RWPE2 (cell line): Measurements from ENCODE around the gene RAB3IL1.

ENCODE experiments used
- ATAC-seq: fragments of 200-7000 bp; cut with Tn5 transposase; 3 replicates; pipeline ENCODE4 v1.9.1; 2021; ENCODE audit warnings: low read depth
- DNase-seq: peaks from one replicate; pipeline ENCODE4 v3.0.0-alpha.2; 2020; ENCODE audit warnings: low spot score
- H3K27ac ChIP-seq: fragments of 450-650 bp; 2 replicates; pipeline ENCODE4 v1.5.1; 2017; ENCODE audit warnings: mild to moderate bottlenecking; ENCODE audit not compliant: poor library complexity, severe bottlenecking
- H3K27me3 ChIP-seq: fragments of 250-450 bp; sonication (Bioruptor Pico); 2 replicates; pipeline ENCODE4 v1.5.1; 2021; ENCODE audit warnings: mild to moderate bottlenecking, moderate library complexity; ENCODE audit not compliant: insufficient read depth, poor library complexity, severe bottlenecking
- H3K36me3 ChIP-seq: fragments of 250-450 bp; sonication (Bioruptor Pico); 2 replicates; pipeline ENCODE4 v1.5.1; 2020; ENCODE audit warnings: low read depth, mild to moderate bottlenecking, moderate library complexity
- H3K4me1 ChIP-seq: fragments of 250-450 bp; sonication (Bioruptor Pico); 2 replicates; pipeline ENCODE4 v1.5.1; 2021; ENCODE audit warnings: mild to moderate bottlenecking, moderate library complexity; ENCODE audit not compliant: insufficient read depth, poor library complexity, severe bottlenecking
- H3K4me3 ChIP-seq: fragments of 250-450 bp; sonication (Bioruptor Pico); 2 replicates; pipeline ENCODE4 v1.5.1; 2021; ENCODE audit warnings: mild to moderate bottlenecking, moderate library complexity; ENCODE audit not compliant: severe bottlenecking
- H3K9me3 ChIP-seq: fragments of 250-450 bp; sonication (Bioruptor Pico); 2 replicates; pipeline ENCODE4 v1.5.1; 2021; ENCODE audit warnings: mild to moderate bottlenecking, moderate library complexity; ENCODE audit not compliant: severe bottlenecking
- TF ChIP-seq, protein P1 (sequence below): fragments of 450-650 bp; IDR thresholded peaks from one replicate; pipeline ENCODE4 v1.5.1; 2017; ENCODE audit warnings: mild to moderate bottlenecking, moderate library complexity; ENCODE audit not compliant: poor library complexity, severe bottlenecking

The RAB3IL1 gene

DNA sequence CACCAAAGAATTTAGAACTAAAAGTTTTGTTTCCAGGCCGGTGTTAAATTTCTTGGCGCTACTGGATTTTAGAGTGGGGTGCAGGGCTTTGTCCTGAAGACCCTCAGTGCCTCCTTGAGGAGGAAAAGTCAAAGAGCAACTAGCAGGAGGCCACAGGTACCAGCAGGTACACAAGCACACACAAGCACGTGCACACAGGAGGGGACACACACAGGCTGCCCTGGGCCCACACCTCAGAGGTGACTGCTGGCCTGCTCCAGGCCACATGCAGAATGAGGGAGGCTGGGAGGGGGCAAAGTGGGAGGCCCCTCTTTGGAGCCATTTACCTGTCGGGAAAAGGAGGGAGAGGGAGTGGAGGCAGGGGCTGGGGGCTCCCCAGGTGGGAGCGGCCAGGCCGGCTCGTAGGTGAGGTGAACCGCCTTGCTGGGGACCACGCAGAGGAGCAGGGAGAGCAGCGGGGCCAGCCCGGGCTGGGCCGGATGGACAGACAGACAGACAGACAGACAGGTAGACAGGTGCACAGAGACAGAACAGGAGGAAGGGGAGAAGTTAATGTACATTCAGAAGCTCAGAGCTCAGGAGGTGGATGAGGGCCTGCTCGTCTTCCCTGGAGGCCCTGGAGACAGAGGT is 12.2 kb downstream of the RAB3IL1 start:
- Histone ChIP-seq H3K4me3 (no peak overlapping the region), H3K9me3 (no peaks in the 10 kb centered on the region), H3K27me3 (no peaks in the 10 kb centered on the region), H3K27ac (no peak overlapping the region), H3K36me3 (no peaks in the 10 kb centered on the region), H3K4me1 (no peaks in the 10 kb centered on the region)
- ATAC-seq: no peak
- no peak for DNase-seq
- TF ChIP-seq, protein P1, sequence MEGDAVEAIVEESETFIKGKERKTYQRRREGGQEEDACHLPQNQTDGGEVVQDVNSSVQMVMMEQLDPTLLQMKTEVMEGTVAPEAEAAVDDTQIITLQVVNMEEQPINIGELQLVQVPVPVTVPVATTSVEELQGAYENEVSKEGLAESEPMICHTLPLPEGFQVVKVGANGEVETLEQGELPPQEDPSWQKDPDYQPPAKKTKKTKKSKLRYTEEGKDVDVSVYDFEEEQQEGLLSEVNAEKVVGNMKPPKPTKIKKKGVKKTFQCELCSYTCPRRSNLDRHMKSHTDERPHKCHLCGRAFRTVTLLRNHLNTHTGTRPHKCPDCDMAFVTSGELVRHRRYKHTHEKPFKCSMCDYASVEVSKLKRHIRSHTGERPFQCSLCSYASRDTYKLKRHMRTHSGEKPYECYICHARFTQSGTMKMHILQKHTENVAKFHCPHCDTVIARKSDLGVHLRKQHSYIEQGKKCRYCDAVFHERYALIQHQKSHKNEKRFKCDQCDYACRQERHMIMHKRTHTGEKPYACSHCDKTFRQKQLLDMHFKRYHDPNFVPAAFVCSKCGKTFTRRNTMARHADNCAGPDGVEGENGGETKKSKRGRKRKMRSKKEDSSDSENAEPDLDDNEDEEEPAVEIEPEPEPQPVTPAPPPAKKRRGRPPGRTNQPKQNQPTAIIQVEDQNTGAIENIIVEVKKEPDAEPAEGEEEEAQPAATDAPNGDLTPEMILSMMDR: no peak

DNA sequence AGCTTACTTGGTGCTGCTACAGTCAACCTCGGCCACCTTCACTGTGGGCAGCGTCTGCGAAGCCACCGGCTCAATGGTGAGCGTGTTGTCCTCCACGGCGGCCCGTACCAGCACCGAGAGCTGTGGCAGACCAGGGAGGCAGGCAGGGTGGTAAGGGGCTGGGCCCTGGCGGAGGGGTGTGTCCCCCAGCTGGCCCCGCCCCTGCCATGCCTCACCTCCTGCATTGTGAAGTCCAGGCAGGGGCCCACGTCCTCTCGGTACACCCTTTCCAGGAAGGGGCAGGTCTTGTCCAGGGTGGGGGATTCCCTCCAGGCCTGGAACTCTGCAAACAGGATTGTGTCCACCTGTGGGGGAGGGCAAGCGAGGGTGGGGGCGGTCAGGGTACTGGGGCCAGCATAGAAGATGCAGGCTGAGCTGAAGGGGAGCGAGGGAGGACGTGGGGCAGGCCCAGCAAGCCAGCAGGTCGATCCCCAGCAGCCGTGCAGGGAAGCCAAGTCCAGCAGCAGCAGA is 12.8 kb downstream of the RAB3IL1 start:
- Histone ChIP-seq H3K27me3 (no peaks in the 10 kb centered on the region), H3K27ac (no peak overlapping the region), H3K36me3 (no peaks in the 10 kb centered on the region), H3K4me1 (no peaks in the 10 kb centered on the region), H3K4me3 (no peak overlapping the region), H3K9me3 (no peaks in the 10 kb centered on the region)
- TF ChIP-seq, protein P1: no peak
- no peak for ATAC-seq
- DNase-seq: no peak

DNA sequence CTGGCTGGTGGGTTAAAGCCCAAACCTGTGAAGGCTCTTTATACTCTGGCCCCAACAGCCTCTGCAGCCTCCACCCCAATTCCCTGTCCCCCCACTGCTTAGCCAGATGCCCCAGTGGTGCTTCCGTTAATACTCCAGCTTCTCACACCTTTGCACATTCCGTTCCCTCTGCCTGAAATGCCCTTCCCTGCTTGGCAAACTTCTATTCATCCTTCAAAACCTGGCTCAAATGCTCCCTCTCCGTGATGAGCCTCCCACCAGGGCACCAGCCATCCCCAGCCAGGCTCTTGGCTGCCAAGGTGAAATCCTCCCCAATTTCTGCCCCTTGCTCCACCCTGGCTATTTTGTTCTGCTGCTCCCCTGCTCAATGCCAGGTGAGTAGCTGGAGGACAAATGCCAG is 13.5 kb downstream of the RAB3IL1 start:
- H3K27me3 ChIP-seq: no peaks in the 10 kb centered on the region
- H3K9me3 ChIP-seq: no peaks in the 10 kb centered on the region
- no peaks in the 10 kb centered on the region for H3K36me3 ChIP-seq
- H3K27ac ChIP-seq: no peak overlapping the region
- DNase-seq (no peak), ATAC-seq (no peak)
- no peak overlapping the region for H3K4me3 ChIP-seq
- TF ChIP-seq, protein P1: no peak
- H3K4me1 ChIP-seq: no peaks in the 10 kb centered on the region

DNA sequence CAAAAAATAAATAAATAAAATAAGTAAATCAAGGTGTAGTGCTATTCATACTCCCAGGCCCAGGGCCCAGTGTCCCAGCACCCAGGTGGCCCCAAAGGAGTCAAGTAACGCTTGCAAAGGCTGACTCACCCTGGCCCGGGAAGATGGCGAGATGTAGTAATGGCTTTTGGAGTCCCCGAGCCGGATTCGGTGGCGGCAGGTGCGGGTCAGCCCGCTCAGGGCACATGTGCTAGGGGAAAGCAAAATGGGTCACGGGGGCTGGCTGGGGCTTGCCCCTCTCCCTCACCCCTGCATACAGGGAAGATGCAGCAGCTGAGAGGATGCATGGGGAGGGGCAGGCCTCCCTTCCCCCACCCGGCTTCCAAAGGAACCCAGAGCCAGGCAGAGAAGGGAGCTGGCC is 15.1 kb downstream of the RAB3IL1 start:
- DNase-seq (no peak), ATAC-seq (no peak)
- no peaks in the 10 kb centered on the region for H3K4me1 ChIP-seq

DNA sequence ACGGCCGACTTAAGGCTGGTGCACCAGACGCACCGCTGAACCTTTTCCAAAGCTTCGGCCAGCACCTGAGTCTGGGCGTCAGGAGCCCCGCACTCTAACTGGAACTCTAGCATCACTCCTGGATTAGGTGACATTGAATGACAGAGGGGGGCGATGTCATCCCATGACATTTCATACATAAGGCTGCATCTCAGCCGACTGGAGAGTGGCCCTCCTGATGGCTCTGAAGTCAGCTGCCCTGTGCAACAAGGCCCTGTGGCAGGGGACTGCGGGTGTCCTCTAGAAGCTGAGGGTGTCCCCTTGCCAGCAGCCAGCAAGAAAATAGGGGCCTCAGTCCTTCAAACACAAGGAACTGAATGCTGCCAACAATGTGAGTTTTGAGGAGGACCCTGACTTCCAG is 16.0 kb downstream of the RAB3IL1 start:
- H3K4me1 ChIP-seq: no peaks in the 10 kb centered on the region
- TF ChIP-seq, protein P1: no peak
- H3K27me3 ChIP-seq: no peaks in the 10 kb centered on the region
- H3K9me3 ChIP-seq: no peaks in the 10 kb centered on the region
- H3K36me3 ChIP-seq: no peaks in the 10 kb centered on the region
- DNase-seq (no peak), ATAC-seq (no peak)
- no peak overlapping the region for H3K27ac ChIP-seq
- no peak overlapping the region for H3K4me3 ChIP-seq

More for the DNA sequence above, 15.1 kb downstream of the RAB3IL1 start:
- TF ChIP-seq, protein P1: no peak
- H3K27me3 ChIP-seq: no peaks in the 10 kb centered on the region
- no peaks in the 10 kb centered on the region for H3K36me3 ChIP-seq
- H3K9me3 ChIP-seq: no peaks in the 10 kb centered on the region
- H3K27ac ChIP-seq: no peak overlapping the region
- no peak overlapping the region for H3K4me3 ChIP-seq
